ENCODE results near the gene ATP10A. TPM values are rescaled to one million over a fixed set of nuclear protein-coding genes. Genes with fewer than 3 reads are reported as not detected.

The ATP10A gene
- polyA plus RNA-seq, 1 of the 3 experiments (the other 2 are of a cell fraction) = not detected

- TF ChIP-seq CTCF (IDR thresholded peaks at IDR 0.05) = no peak
- no peak for TF ChIP-seq SMC3 (IDR thresholded peaks at IDR 0.05; ENCODE audit: low read depth, low read length)
- TF ChIP-seq RXRA (IDR thresholded peaks at IDR 0.05; ENCODE audit: borderline replicate concordance, low read depth) = no peak
- no peak for TF ChIP-seq NFIC (IDR thresholded peaks at IDR 0.05; ENCODE audit: borderline replicate concordance)
- TF ChIP-seq USF2 (IDR thresholded peaks at IDR 0.05; ENCODE audit: borderline replicate concordance, low read depth, low read length) = no peak
- no peak for TF ChIP-seq RAD21 (IDR thresholded peaks at IDR 0.05; ENCODE audit: low read length)
- no peak for TF ChIP-seq TAF1 (IDR thresholded peaks at IDR 0.05; ENCODE audit: borderline replicate concordance, low read depth, low read length)
Measured at GRCh38 chr15:25802285-25802830, 60.8 kb downstream of the ATP10A start (continued).

GRCh38 chr15:25801586-25802284 lies 61.4 kb downstream of the ATP10A start:
- ChIA-PET CTCF (no interaction called here), POLR2A (no interaction called here)
- Histone ChIP-seq H3K4me1 (ENCODE audit: control insufficient read depth in 1 of 2, insufficient read depth in 2 of 2, low read depth in 1 of 2, low read length in 1 of 2) (peaks cover 0 to 20% of the 10 kb centered on the region in 2 experiments; a peak in 2 of 4 replicates), H3K27me3 (ENCODE audit: insufficient read depth) (no peaks in the 10 kb centered on the region), H3K79me2 (ENCODE audit: insufficient read depth) (no peaks in the 10 kb centered on the region), H3K9me2 (no peaks in the 10 kb centered on the region), H3K4me2 (no peak overlapping the region), H3K36me3 (replicated peaks in 1 of 2; ENCODE audit: control insufficient read depth in 1 of 2, insufficient read depth in 2 of 2, low read length in 1 of 2) (no peaks in the 10 kb centered on the region), H3K27ac (ENCODE audit: low read depth in 2 of 2, low read length in 1 of 2) (no peak overlapping the region), H2AFZ (ENCODE audit: low read depth) (no peak overlapping the region), H3F3A (replicated peaks; ENCODE audit: insufficient read depth) (no peaks in the 10 kb centered on the region), H3K9ac (no peak overlapping the region), H4K20me1 (ENCODE audit: insufficient read depth) (no peaks in the 10 kb centered on the region), H3K9me3 (no peaks in the 10 kb centered on the region), H3K4me3 (ENCODE audit: low read depth in 2 of 2, low read length in 1 of 2) (no peak overlapping the region)
- 59% methylated on average over 20 of the region's 24 CpGs for WGBS (ENCODE audit: low lambda C conversion rate)
- DNase-seq = no peak
- TF ChIP-seq NRF1 (IDR thresholded peaks at IDR 0.05; ENCODE audit: low read depth, low read length) (no peak), YY1 (IDR thresholded peaks at IDR 0.05; ENCODE audit: low read depth) (no peak), MEF2A (IDR thresholded peaks at IDR 0.05; ENCODE audit: borderline replicate concordance, low read depth) (no peak), RFX5 (IDR thresholded peaks at IDR 0.05; ENCODE audit: low read length) (no peak), FOSL2 (IDR thresholded peaks at IDR 0.05; ENCODE audit: borderline replicate concordance, low read depth) (no peak), MXI1 (IDR thresholded peaks at IDR 0.05; ENCODE audit: low read depth, low read length) (no peak), RXRA (IDR thresholded peaks at IDR 0.05; ENCODE audit: borderline replicate concordance, low read depth) (no peak), TAF1 (IDR thresholded peaks at IDR 0.05; ENCODE audit: borderline replicate concordance, low read depth, low read length) (no peak), RCOR1 (IDR thresholded peaks at IDR 0.05; ENCODE audit: low read length) (no peak), POLR2AphosphoS5 (IDR thresholded peaks at IDR 0.05; ENCODE audit: low read depth, low read length) (no peak), IRF3 (IDR thresholded peaks at IDR 0.05; ENCODE audit: low read depth, low read length) (no peak), FOXJ3 (CRISPR knock-in tag; IDR thresholded peaks at IDR 0.05) (no peak), TEAD4 (IDR thresholded peaks at IDR 0.05; ENCODE audit: borderline replicate concordance, insufficient read depth) (no peak), JUND (IDR thresholded peaks at IDR 0.05) (no peak), SIN3A (IDR thresholded peaks at IDR 0.05; ENCODE audit: borderline replicate concordance, low read depth, low read length) (no peak), ZBTB33 (IDR thresholded peaks at IDR 0.05; ENCODE audit: borderline replicate concordance, low read depth) (no peak), ELF1 (IDR thresholded peaks at IDR 0.05) (no peak), EZH2phosphoT487 (IDR thresholded peaks at IDR 0.05; ENCODE audit: borderline replicate concordance, low read depth) (no peak), PBX3 (IDR thresholded peaks at IDR 0.05) (no peak)
